AG10803 (cell line): ENCODE measurements around the gene N4BP2.

Source experiments
- DNase-seq: peaks from one replicate; pipeline ENCODE4 v3.0.0; 2010; ENCODE audit warnings: low read depth
- H3K4me3 ChIP-seq: 2 replicates; pipeline ENCODE4 v1.5.1; 2011; ENCODE audit warnings: mild to moderate bottlenecking, low read length, control low read depth
- CTCF ChIP-seq: conservative IDR thresholded peaks from 2 replicates; pipeline ENCODE4 v1.5.1; 2011; ENCODE audit warnings: mild to moderate bottlenecking, low read length, control low read depth, inconsistent platforms

N4BP2 gene

DNA sequence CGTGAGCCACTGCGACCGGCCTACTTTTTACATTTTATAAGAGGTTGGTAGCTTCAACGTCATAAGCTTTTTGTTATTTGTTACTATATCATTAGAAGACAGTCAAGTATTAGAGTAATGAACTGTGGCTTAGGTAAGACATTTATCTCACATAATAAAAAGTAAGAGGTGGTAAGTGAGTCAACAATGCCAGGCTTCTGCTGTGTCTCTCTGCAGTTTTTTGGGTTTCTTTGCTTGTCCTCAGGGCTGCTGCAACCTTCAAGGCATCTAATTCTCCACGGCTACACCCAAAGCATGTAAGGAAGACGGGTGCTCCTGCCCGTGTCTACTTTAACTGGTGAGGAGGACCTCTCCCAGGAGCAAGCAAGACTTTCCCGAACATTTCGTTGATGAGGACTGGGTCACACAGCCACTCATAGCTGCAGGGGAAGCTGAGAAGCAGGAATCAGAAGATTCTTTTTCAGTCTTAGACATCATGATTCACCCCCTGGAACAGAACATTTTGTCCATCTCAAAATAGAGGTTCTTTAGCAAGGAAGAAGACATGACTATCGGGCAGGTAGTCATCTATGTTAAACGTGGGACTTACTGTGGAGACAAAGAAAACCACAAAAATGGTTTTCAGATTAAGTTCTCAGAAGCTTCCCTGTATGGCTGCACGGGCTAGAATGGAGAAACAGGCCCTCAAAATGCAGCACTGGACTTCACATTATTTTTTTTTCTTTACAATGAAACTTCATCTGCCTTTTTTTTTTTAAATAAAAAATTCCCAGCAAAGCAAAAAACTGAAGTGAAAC lies 127.2 kb downstream of the N4BP2 start:
- TF ChIP-seq CTCF, result no peak
- DNase-seq, result no peak
- H3K4me3 ChIP-seq, result no peak overlapping the region

DNA sequence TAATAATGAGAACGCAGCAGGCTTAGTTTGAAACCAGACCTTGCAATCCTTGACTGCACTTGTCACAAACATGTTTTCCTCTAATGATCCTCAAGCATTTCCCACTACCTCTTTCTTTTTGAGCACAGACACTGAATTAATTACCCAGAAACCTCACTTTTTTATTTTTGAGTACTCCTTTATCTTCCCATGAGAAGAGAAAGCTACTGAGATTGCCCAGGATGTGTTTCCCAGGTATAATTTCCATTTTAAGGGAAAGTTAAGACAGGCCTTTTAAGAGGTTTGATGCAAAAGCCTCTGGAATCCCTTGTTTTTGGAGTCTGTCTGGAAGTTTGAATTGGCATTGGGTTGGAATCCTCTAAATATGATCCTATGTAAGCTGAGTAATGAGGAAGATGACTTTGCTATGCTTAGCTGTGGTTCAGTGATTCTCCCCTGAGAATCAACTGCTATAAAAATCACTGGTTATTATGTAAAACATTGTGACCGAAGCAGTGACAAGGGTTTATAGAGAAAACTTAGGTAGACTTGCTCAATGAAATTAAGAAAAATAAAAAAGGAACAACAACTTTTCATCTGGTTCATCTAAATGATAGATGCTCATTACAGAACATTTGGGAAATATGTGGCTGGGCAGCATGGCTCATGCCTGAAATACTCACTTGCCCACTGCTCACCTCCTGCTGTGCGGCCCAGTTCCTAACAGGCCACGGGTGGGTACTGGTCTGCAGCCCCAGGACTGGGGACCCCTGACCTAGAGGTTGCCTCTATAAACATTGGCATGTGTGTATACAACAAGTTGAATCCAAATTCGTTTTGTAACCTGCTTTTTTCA lies 129.4 kb downstream of the N4BP2 start:
- TF ChIP-seq CTCF, result no peak
- H3K4me3 ChIP-seq, result no peak overlapping the region
- peak; percentile 67 for DNase-seq

DNA sequence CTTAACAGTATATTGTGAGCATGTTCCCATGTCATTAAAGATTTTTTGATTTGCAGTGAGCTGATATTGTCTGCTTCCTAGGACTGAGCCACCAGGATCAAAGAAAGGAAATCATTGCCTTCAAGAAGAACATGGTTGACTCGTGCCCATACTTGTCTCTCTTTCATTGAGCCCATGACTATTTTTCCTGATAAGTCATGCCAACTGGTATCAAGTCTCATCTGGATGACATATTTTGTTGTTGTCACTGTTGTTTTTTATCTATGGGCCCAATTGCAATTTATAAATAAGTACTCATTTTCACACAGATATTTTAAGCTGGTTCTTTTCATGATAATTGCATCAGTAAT lies 130.0 kb downstream of the N4BP2 start:
- TF ChIP-seq CTCF, result no peak
- H3K4me3 ChIP-seq, result no peak overlapping the region
- DNase-seq, result no peak

DNA sequence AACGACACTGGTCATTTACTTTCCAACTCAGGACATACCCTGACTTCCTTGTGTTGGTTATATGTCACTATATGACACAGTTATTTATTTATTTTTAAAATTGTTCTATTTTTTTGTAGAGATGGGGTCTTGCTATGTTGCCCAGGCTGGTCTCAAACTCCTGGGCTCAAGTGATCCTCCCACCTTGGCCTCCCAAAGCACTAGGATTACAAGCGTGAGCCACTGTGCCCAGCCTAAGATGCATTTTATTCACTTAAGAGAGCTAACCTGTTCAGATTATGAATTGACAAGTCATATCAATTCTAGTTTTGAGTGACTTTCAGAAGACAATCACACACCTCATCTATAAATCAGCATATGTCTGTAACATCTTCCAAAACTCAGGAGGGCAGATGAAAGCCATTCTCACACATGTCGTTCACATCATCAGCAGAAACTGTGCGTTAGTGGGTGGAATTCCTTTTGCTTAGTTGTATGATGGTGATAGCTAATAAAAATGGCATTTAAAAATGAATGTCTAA lies 130.8 kb downstream of the N4BP2 start:
- no peak for TF ChIP-seq CTCF
- no peak for DNase-seq
- H3K4me3 ChIP-seq, result no peak overlapping the region

DNA sequence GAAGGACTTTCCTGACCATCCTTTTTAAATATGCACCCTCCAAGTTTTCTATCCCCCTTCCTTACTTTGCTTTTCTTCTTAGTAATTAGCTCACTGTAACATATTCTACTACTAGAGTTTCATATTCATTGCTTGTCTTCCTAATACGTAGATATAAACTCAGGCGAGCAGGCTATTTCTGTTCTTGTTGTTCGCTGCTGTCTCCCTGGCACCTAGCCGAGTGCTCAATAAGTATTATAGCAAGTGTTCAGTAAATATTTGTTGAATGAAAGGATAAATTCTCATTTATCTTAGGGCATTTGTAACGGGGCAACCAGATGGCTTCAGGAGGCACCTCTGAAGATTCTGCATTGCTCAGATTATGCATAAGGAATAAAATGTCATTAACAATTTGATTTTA lies 133.4 kb downstream of the N4BP2 start:
- TF ChIP-seq CTCF, result no peak
- no peak overlapping the region for H3K4me3 ChIP-seq
- no peak for DNase-seq

DNA sequence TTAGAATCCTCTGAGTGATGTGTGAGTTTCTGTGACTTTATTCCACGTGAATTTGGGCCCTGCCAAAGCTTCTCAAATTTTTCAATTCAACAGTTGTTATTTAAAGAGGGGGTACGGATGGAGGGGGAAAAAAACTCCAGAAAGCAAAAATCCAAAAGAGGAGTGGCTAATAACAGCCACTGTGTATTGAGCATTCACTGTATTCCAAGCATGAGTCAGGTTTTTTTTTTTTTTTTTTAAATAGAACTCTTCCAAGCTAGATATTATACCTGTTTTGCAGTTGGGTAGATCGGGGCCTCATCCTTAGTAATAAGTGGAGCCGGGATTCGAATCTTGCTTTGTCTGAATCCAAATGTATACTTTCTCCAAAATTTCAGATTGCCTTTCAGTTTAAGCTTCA lies 133.8 kb downstream of the N4BP2 start:
- TF ChIP-seq CTCF, result no peak
- no peak for DNase-seq
- no peak overlapping the region for H3K4me3 ChIP-seq
